A673 (cell line): ENCODE measurements around the gene PPP1R16B.

Experiments
- CTCF ChIP-seq: fragments of 300-800, 200-600 bp; sonication (generic); conservative IDR thresholded peaks from 2 replicates; pipeline ENCODE4 v1.5.1; 2017; ENCODE audit warnings: low read depth, mild to moderate bottlenecking, antibody characterized with exemption, low read length, moderate library complexity, mixed read lengths
- EZH2 ChIP-seq: fragments of 200-600 bp; sonication (generic); IDR thresholded peaks from 2 replicates; pipeline ENCODE4 v1.6.1; 2017; ENCODE audit warnings: borderline replicate concordance, low read depth, mild to moderate bottlenecking, mixed read lengths, antibody characterized with exemption, low read length; ENCODE audit not compliant: poor library complexity, severe bottlenecking

DNA sequence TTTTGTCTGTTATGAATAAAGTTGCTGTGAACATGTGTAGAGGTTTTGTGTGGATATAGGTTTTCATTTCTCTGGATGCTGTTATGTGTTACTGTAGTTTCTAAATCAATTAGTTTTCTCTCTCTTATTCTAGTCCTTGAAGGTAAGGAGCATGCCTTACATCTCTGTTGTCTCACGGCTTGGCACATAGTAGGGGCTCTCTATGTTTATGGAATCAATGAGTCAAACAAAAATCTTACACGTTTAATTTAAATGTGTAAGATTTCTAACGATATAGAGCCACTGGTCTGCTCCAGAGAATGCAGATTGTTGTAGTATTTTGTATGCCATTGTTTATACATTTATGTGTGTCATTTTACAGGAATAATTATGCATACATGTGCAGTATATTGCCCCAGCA, 141.3 kb downstream of the PPP1R16B start:
- TF ChIP-seq CTCF (no peak), EZH2 (no peak)
